ENCODE measurements around the gene MCRIP1.

Gene MCRIP1

DNA sequence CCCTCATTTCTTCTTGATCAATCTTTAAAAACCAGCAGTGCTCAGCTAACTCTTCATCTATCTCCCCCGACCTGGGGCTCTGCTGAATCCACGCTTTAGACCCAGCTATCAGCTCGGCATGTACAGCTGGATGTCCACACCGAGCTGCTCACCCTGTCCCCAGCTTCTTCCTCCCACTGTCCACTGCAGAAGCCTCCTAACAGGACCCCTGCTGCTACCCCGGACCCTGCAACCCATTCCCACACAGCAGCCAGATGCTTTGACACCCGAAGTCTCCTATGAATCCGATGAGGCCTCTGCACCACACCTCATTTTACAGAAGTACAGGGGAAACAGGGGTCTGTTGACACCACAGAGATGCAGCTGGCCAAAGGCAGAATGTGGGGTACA is 15.3 kb downstream of the MCRIP1 start:
- Histone ChIP-seq H3K27me3 (ENCODE audit: insufficient read depth, poor library complexity, severe bottlenecking) (no peaks in the 10 kb centered on the region), H3K27ac (replicated peaks) (no peak overlapping the region), H3K4me3 (replicated peaks; ENCODE audit: insufficient read depth, low read length) (no peak overlapping the region)
- no peak for TF ChIP-seq POLR2AphosphoS5 (IDR thresholded peaks at IDR 0.05; ENCODE audit: low read depth)
- TF ChIP-seq, protein P1, sequence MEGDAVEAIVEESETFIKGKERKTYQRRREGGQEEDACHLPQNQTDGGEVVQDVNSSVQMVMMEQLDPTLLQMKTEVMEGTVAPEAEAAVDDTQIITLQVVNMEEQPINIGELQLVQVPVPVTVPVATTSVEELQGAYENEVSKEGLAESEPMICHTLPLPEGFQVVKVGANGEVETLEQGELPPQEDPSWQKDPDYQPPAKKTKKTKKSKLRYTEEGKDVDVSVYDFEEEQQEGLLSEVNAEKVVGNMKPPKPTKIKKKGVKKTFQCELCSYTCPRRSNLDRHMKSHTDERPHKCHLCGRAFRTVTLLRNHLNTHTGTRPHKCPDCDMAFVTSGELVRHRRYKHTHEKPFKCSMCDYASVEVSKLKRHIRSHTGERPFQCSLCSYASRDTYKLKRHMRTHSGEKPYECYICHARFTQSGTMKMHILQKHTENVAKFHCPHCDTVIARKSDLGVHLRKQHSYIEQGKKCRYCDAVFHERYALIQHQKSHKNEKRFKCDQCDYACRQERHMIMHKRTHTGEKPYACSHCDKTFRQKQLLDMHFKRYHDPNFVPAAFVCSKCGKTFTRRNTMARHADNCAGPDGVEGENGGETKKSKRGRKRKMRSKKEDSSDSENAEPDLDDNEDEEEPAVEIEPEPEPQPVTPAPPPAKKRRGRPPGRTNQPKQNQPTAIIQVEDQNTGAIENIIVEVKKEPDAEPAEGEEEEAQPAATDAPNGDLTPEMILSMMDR (IDR thresholded peaks at IDR 0.05; ENCODE audit: insufficient read depth, low read length) = no peak
- TF ChIP-seq SPI1 (IDR thresholded peaks at IDR 0.05; ENCODE audit: borderline replicate concordance, low read depth) = no peak
- no peak for TF ChIP-seq GABPA (IDR thresholded peaks at IDR 0.05; ENCODE audit: low read depth)
- TF ChIP-seq, protein P2, sequence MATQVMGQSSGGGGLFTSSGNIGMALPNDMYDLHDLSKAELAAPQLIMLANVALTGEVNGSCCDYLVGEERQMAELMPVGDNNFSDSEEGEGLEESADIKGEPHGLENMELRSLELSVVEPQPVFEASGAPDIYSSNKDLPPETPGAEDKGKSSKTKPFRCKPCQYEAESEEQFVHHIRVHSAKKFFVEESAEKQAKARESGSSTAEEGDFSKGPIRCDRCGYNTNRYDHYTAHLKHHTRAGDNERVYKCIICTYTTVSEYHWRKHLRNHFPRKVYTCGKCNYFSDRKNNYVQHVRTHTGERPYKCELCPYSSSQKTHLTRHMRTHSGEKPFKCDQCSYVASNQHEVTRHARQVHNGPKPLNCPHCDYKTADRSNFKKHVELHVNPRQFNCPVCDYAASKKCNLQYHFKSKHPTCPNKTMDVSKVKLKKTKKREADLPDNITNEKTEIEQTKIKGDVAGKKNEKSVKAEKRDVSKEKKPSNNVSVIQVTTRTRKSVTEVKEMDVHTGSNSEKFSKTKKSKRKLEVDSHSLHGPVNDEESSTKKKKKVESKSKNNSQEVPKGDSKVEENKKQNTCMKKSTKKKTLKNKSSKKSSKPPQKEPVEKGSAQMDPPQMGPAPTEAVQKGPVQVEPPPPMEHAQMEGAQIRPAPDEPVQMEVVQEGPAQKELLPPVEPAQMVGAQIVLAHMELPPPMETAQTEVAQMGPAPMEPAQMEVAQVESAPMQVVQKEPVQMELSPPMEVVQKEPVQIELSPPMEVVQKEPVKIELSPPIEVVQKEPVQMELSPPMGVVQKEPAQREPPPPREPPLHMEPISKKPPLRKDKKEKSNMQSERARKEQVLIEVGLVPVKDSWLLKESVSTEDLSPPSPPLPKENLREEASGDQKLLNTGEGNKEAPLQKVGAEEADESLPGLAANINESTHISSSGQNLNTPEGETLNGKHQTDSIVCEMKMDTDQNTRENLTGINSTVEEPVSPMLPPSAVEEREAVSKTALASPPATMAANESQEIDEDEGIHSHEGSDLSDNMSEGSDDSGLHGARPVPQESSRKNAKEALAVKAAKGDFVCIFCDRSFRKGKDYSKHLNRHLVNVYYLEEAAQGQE (IDR thresholded peaks at IDR 0.05; ENCODE audit: insufficient replicate concordance, low read depth) = no peak
- no peak for DNase-seq (ENCODE audit: low read depth in 1 of 2, low spot score in 1 of 2)

DNA sequence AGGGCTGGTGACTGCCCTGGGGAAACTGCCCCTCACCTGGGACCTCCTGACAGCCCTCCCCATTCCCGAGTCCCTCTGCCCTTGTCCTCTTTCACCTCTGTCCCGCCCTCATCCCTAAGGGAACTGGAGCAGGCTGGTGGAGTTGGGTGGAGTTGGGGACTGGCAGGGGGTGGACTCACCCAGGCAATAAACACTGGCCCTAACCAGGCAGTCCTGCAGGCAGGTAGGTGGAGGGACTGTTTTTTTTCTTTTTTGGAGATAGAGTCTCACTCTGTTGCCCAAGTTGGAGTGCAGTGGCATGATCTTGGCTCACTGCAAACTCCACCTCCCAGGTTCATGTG is 17.5 kb downstream of the MCRIP1 start:
- H3K4me3 ChIP-seq (replicated peaks; ENCODE audit: insufficient read depth, low read length) = no peak overlapping the region

DNA sequence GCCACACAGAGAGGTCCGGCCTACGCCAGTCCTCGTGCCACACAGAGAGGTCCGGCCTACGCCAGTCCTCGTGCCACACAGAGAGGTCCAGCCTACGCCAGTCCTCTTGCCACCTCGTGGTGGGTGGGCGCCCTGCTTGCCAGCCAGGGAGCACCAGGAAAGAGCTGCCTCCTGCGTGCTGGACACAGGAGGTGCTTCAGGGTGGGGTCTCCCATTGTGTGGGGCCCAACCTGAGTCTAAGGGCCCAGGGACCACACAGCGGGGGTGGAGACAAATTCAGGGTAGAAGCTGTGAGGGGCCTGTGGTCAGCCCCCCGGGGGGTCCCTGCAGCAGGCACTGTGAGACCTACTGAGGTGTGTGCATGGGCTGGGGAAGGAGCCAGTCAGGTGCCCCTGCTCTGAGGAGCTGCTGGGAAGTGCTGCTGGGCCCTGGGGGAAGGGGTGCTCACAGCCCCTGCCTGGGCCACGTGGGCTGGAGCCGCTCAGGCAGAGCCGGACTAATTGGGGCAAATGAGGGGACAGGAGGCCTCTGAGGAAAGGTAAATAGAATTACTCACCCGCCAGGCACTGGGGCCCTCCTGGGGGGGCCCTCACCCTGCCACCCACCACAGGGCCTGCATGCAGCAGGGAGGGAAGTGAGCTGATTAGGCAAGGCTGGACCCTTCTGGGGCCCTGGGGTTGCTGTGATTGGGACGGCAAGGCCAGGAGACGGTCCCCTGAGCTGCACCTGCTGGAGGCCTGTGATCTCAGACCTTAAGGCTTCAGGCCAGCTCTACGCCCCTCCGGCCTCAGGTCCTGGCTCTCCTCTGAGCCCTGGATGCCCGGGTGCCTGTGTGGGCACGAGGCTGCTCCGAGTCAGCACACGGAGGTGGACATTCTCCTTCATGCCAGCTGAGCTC is 18.1 kb downstream of the MCRIP1 start:
- no peak for TF ChIP-seq GABPA (IDR thresholded peaks at IDR 0.05; ENCODE audit: low read depth)
- TF ChIP-seq SPI1 (IDR thresholded peaks at IDR 0.05; ENCODE audit: borderline replicate concordance, low read depth) = peak; percentile 19; the same call in 1 of the 2 replicates
- H3K27me3 ChIP-seq (ENCODE audit: insufficient read depth, poor library complexity, severe bottlenecking) = no peaks in the 10 kb centered on the region
- DNase-seq (ENCODE audit: low read depth in 1 of 2, low spot score in 1 of 2) = no peak
- H3K27ac ChIP-seq (replicated peaks) = no peak overlapping the region
- H3K4me3 ChIP-seq (replicated peaks; ENCODE audit: insufficient read depth, low read length) = no peak overlapping the region

More for the DNA sequence above, 17.5 kb downstream of the MCRIP1 start:
- Histone ChIP-seq H3K27ac (replicated peaks) (no peak overlapping the region), H3K27me3 (ENCODE audit: insufficient read depth, poor library complexity, severe bottlenecking) (no peaks in the 10 kb centered on the region)
- TF ChIP-seq, protein P1 (IDR thresholded peaks at IDR 0.05; ENCODE audit: insufficient read depth, low read length) = no peak
- TF ChIP-seq POLR2AphosphoS5 (IDR thresholded peaks at IDR 0.05; ENCODE audit: low read depth) (no peak), GABPA (IDR thresholded peaks at IDR 0.05; ENCODE audit: low read depth) (no peak), SPI1 (IDR thresholded peaks at IDR 0.05; ENCODE audit: borderline replicate concordance, low read depth) (no peak)
- TF ChIP-seq, protein P2 (IDR thresholded peaks at IDR 0.05; ENCODE audit: insufficient replicate concordance, low read depth) = no peak
- no peak for DNase-seq (ENCODE audit: low read depth in 1 of 2, low spot score in 1 of 2)

DNA sequence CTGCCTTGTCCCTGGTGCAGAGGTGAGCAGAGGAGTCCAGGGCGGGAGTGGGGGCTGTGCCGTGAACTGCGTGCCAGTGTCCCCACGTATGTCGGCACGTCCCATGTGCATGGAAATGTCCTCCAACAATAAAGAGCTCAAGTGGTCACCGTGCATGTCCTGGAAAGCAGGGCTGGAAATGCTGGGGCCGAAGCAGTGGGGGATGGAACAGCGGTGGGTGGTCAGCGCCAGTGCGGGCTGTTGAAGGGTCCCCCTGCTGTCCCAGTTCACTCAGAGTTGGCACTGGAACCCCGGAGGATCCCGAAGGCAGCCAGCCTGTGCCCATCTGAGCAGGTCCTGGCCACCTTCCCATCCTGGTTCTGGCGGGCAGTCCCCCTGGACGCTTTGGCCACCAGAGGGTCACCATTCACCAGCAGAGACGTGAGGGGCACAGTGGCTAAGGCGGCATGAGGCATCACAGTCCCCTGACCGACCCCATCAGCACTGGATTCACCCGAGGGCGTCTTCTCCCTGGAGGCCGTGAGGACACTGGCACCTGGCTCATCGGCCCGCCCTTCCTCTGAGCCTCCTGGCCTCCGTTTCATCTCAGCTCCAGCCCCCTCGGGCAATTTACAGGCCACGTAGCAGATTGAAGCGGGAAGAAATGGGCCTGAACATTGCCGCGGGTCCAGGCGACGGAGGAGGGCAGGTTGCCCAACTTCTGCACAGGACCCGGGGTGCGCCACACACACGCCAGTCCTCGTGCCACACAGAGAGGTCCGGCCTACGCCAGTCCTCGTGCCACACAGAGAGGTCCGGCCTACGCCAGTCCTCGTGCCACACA is 19.0 kb downstream of the MCRIP1 start:
- DNase-seq (ENCODE audit: low read depth in 1 of 2, low spot score in 1 of 2) = no peak
- no peak overlapping the region for H3K4me3 ChIP-seq (replicated peaks; ENCODE audit: insufficient read depth, low read length)
- TF ChIP-seq, protein P1 (IDR thresholded peaks at IDR 0.05; ENCODE audit: insufficient read depth, low read length) = no peak
- TF ChIP-seq, protein P2 (IDR thresholded peaks at IDR 0.05; ENCODE audit: insufficient replicate concordance, low read depth) = no peak
- no peak for TF ChIP-seq GABPA (IDR thresholded peaks at IDR 0.05; ENCODE audit: low read depth)
- no peak for TF ChIP-seq POLR2AphosphoS5 (IDR thresholded peaks at IDR 0.05; ENCODE audit: low read depth)
- TF ChIP-seq SPI1 (IDR thresholded peaks at IDR 0.05; ENCODE audit: borderline replicate concordance, low read depth) = no peak
- no peak overlapping the region for H3K27ac ChIP-seq (replicated peaks)
- no peaks in the 10 kb centered on the region for H3K27me3 ChIP-seq (ENCODE audit: insufficient read depth, poor library complexity, severe bottlenecking)
